Measurements from ENCODE around the gene GPR108.
"Not testable (repeated sequence)": the region's sequence is repeated elsewhere in the genome, so short reads cannot be mapped to it uniquely, and the experiment has no call there.

The GPR108 gene

GRCh38 chr19:6737284-6737872 lies at the start of gene GPR108:
Gene GPR108, minus strand, starts transcription at chr19:6737580. Its CDS starts 4 bp downstream, at chr19:6737576.
- DNase-seq = peak; percentile 97

GRCh38 chr19:6779206-6779605 lies 41.8 kb upstream of the GPR108 start:
- no peak for DNase-seq

GRCh38 chr19:6778386-6778785 lies 41.0 kb upstream of the GPR108 start:
- no peak for DNase-seq

- no peak for DNase-seq
Measured at GRCh38 chr19:6777434-6777833, 40.1 kb upstream of the GPR108 start.

- no peak for DNase-seq
Measured at GRCh38 chr19:6776999-6777398, 39.6 kb upstream of the GPR108 start.

GRCh38 chr19:6776045-6776444 lies 38.7 kb upstream of the GPR108 start:
- DNase-seq = not testable (repeated sequence)

GRCh38 chr19:6774821-6775707 lies 37.7 kb upstream of the GPR108 start:
- no peak for DNase-seq

GRCh38 chr19:6773323-6773931 lies 36.0 kb upstream of the GPR108 start:
- peak; percentile 40 for DNase-seq

- no peak for DNase-seq
Measured at GRCh38 chr19:6772866-6773322, 35.5 kb upstream of the GPR108 start.

GRCh38 chr19:6772028-6772865 lies 34.9 kb upstream of the GPR108 start, which contains the start of gene VAV1:
Gene VAV1, plus strand, starts transcription at chr19:6772708. Its CDS starts 100 bp downstream, at chr19:6772808.
- peak; percentile 75 for DNase-seq

- not testable (repeated sequence) for DNase-seq
Measured at GRCh38 chr19:6771648-6772027, 34.3 kb upstream of the GPR108 start.

GRCh38 chr19:6769006-6769619 lies 31.7 kb upstream of the GPR108 start:
- no peak for DNase-seq

- DNase-seq = no peak
Measured at GRCh38 chr19:6768236-6768785, 30.9 kb upstream of the GPR108 start.

- DNase-seq = peak; percentile 91
Measured at GRCh38 chr19:6767357-6768235, 30.2 kb upstream of the GPR108 start, which contains the start of gene SH2D3A. Gene SH2D3A, minus strand, starts transcription at chr19:6767435. Its CDS starts 3,687 bp downstream, at chr19:6763748.

GRCh38 chr19:6767081-6767356 lies 29.6 kb upstream of the GPR108 start:
- DNase-seq = no peak

GRCh38 chr19:6766357-6767080 lies 29.1 kb upstream of the GPR108 start:
- DNase-seq = no peak

GRCh38 chr19:6765738-6766356 lies 28.5 kb upstream of the GPR108 start:
- DNase-seq = no peak

GRCh38 chr19:6762253-6762797 lies 24.9 kb upstream of the GPR108 start:
- DNase-seq = not testable (repeated sequence)

GRCh38 chr19:6761053-6761676 lies 23.8 kb upstream of the GPR108 start:
- no peak for DNase-seq

All from stimulated activated CD4-positive, alpha-beta T cell treated with anti-CD3 and anti-CD28 coated beads, Interleukin-12 subunit alpha, Interleukin-12 subunit beta, amount 100 ng/mL, for 4 hours (primary cell).